GM18507 (cell line): ENCODE measurements around the gene SMC1A.
A peak's percentile ranks its signal among the peaks of the same experiment; 100 is the strongest.
"Not testable (repeated sequence)": the region's sequence is repeated elsewhere in the genome, so short reads cannot be mapped to it uniquely, and the experiment has no call there.

Source experiments
- DNase-seq: peaks from one replicate; pipeline ENCODE4 v3.0.0; 2011; ENCODE audit warnings: low read depth; ENCODE audit not compliant: insufficient read length; ENCODE audit errors: extremely low spot score
- FAIRE-seq: peaks from 2 replicates; lab custom pipeline; 2011; peaks lifted over from hg19 to GRCh38; lab: Jason Lieb, UNC

The SMC1A gene

GRCh38 chrX:53422086-53422860 lies at the start of gene SMC1A:
TSS of gene SMC1A (minus strand) at chrX:53422654. CDS start at chrX:53422600, 54 bp downstream.
- peak; percentile 82 for DNase-seq
- peak; percentile 98 for FAIRE-seq

- FAIRE-seq (no peak), DNase-seq (no peak)
Measured at GRCh38 chrX:53471346-53471745, 48.9 kb upstream of the SMC1A start.

GRCh38 chrX:53468659-53469058 lies 46.2 kb upstream of the SMC1A start:
- not testable (repeated sequence) for FAIRE-seq, DNase-seq

GRCh38 chrX:53458082-53458481 lies 35.6 kb upstream of the SMC1A start:
- no peak for FAIRE-seq
- DNase-seq: no peak

- FAIRE-seq (no peak), DNase-seq (no peak)
Measured at GRCh38 chrX:53456254-53456653, 33.8 kb upstream of the SMC1A start.

- no peak for FAIRE-seq
- no peak for DNase-seq
Measured at GRCh38 chrX:53452812-53453211, 30.4 kb upstream of the SMC1A start.

- FAIRE-seq: no peak
- no peak for DNase-seq
Measured at GRCh38 chrX:53449632-53450031, 27.2 kb upstream of the SMC1A start.

- FAIRE-seq: no peak
Measured at GRCh38 chrX:53447441-53447840, 25.0 kb upstream of the SMC1A start.

GRCh38 chrX:53445977-53446376 lies 23.5 kb upstream of the SMC1A start:
- peak; percentile 78 for FAIRE-seq
- DNase-seq: no peak

More at GRCh38 chrX:53447441-53447840, 25.0 kb upstream of the SMC1A start:
- DNase-seq: no peak

GRCh38 chrX:53442322-53442631 lies 19.8 kb upstream of the SMC1A start:
- DNase-seq (no peak), FAIRE-seq (no peak)

- DNase-seq (peak; percentile 65), FAIRE-seq (peak; percentile 97)
Measured at GRCh38 chrX:53441531-53442321, 19.3 kb upstream of the SMC1A start.

- FAIRE-seq: no peak
- DNase-seq: no peak
Measured at GRCh38 chrX:53440621-53441517, 18.4 kb upstream of the SMC1A start.

GRCh38 chrX:53440101-53440500 lies 17.6 kb upstream of the SMC1A start:
- DNase-seq (no peak), FAIRE-seq (no peak)

- DNase-seq (no peak), FAIRE-seq (no peak)
Measured at GRCh38 chrX:53438832-53439230, 16.4 kb upstream of the SMC1A start.

- DNase-seq (no peak), FAIRE-seq (no peak)
Measured at GRCh38 chrX:53438174-53438831, 15.8 kb upstream of the SMC1A start.

GRCh38 chrX:53437206-53437605 lies 14.8 kb upstream of the SMC1A start:
- DNase-seq (no peak), FAIRE-seq (no peak)

GRCh38 chrX:53435997-53436396 lies 13.5 kb upstream of the SMC1A start:
- FAIRE-seq: peak; percentile 94
- no peak for DNase-seq

GRCh38 chrX:53433651-53434639 lies 11.5 kb upstream of the SMC1A start, which contains the start of gene HSD17B10:
TSS of gene HSD17B10 (minus strand) at chrX:53434370. CDS start at chrX:53434345, 25 bp downstream.
- FAIRE-seq: peak; percentile 95
- peak; percentile 60 for DNase-seq
